Aorta (tissue), 5 donors: ENCODE results near the gene CILP. TPM values are rescaled to one million over a fixed set of nuclear protein-coding genes. Genes with fewer than 3 reads are reported as not detected.
"Not testable (repeated sequence)": the region's sequence is repeated elsewhere in the genome, so short reads cannot be mapped to it uniquely, and the experiment has no call there.

Experiments used
- ATAC-seq: fragments of 200-7000 bp; cut with Tn5 transposase; one replicate; pipeline ENCODE4 v1.9.1; 2022; ENCODE audit warnings: moderate library complexity; ENCODE audit not compliant: low FRiP score
- DNase-seq, 2 donors: peaks; one replicate each; pipeline ENCODE4 v3.0.0-alpha.2; 2020
- H3K27ac ChIP-seq, 2 donors: one replicate each; pipeline ENCODE4 v1.5.1; 2013; ENCODE audit warnings: low read length in 2 of 2, mild to moderate bottlenecking in 2 of 2, moderate library complexity in 2 of 2, control low read depth in 1 of 2, inconsistent platforms in 1 of 2, low read depth in 1 of 2
- H3K27me3 ChIP-seq, 2 donors: one replicate each; pipeline ENCODE4 v1.6.1; 2013; ENCODE audit warnings: control low read depth in 1 of 2, low read length in 1 of 2, mild to moderate bottlenecking in 1 of 2, moderate library complexity in 1 of 2; ENCODE audit not compliant: insufficient read depth in 2 of 2, control insufficient read depth in 1 of 2
- H3K36me3 ChIP-seq, 2 donors: one replicate each; pipeline ENCODE4 v1.6.1; 2013; ENCODE audit warnings: control low read depth in 1 of 2, low read length in 1 of 2, mild to moderate bottlenecking in 1 of 2; ENCODE audit not compliant: insufficient read depth in 2 of 2, control insufficient read depth in 1 of 2
- H3K4me1 ChIP-seq, 2 donors: one replicate each; pipeline ENCODE4 v1.6.1; 2013; ENCODE audit warnings: low read length in 2 of 2, control low read depth in 1 of 2, mild to moderate bottlenecking in 1 of 2, moderate library complexity in 1 of 2; ENCODE audit not compliant: insufficient read depth in 2 of 2, control insufficient read depth in 1 of 2
- H3K4me3 ChIP-seq, 2 donors: one replicate each; pipeline ENCODE4 v1.5.1; 2013; ENCODE audit warnings: low read length in 2 of 2, control low read depth in 1 of 2, mild to moderate bottlenecking in 1 of 2
- H3K9me3 ChIP-seq: one replicate; pipeline ENCODE4 v1.6.1; 2013; ENCODE audit warnings: mild to moderate bottlenecking, low read length; ENCODE audit not compliant: control insufficient read depth
- WGBS, 2 donors: extraction: QIAGEN DNeasy Blood & Tissue Kit; methylation state at CpG; one replicate each; pipeline ENCODE4 v1.1.7; 2013; 5-methylcytosine and 5-hydroxymethylcytosine counted together
- intact Hi-C, 2 donors: fragments of 100-400 bp; cut with DNase I; formaldehyde crosslinking; loops; one replicate each; pipeline versions ENCODE4 v1.14.2 to v1.15.0; 2022
- polyA plus RNA-seq, 2 donors: library from polyadenylated mRNA; stranded (reverse); fragments of 200-250 nt; gene quantifications; one replicate each; pipeline ENCODE4 v1.2.3, GENCODE V29; 2013
- total RNA-seq, 2 donors: library from RNA; stranded (reverse); fragmentation: NEBNext Ultra II Directional; extraction: Animal tissue kit (Norgen Biotek cat#: 25700); gene quantifications; one replicate each; pipeline ENCODE4 v1.2.1, GENCODE V29; 2021
- donor health status: healthy with polysubstance abuse.
- donor health status: Bipolar disorder and iron deficiency.
- donor health status: DM: no; HTN: no; CAD: no.
- donor health status: DM: no; HTN: no; CAD: no.
- donor health status: DM: yes; HTN: yes; CAD: no.

Gene CILP
- total and polyA plus RNA-seq, 4 donors, result 0.28 to 170 (median 1.7) TPM

DNA sequence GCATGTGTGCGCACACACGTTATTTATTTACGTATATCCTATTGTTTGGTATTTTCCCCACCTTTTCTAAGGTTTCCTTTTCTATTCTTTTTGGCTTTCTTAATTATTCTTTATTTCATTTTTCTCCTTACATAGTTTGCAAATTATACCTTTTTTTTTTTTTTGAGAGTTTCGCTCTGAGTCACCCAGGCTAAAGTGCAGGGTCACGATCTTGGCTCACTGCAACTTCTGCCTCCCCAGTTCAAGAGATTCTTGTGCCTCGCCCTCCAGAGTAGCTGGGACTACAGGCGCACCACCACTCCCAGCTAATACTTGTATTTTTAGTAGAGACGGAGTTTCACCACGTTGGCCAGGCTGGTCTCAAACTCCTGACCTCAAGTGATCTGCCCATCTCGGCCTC, 20.0 kb upstream of the CILP start:
- no peak for DNase-seq
- 94% methylated on average over 10 of the region's 10 CpGs for WGBS, 2 donors
- Histone ChIP-seq H3K4me1 (no peaks in the 10 kb centered on the region), H3K4me3 (no peak overlapping the region), H3K9me3 (no peaks in the 10 kb centered on the region), H3K27me3 (no peaks in the 10 kb centered on the region), H3K27ac (no peak overlapping the region), H3K36me3 (peaks cover 0 to 2% of the 10 kb centered on the region in 2 donors)
- no peak for ATAC-seq
- intact Hi-C loops, result no loop called here

GRCh38 chr15:65226901-65227300, 15.6 kb upstream of the CILP start:
- WGBS, 2 donors, result 70 to 83% methylated on average over 4 to 5 of the region's 10 CpGs
- ATAC-seq, result not testable (repeated sequence)

GRCh38 chr15:65226221-65226620, 14.9 kb upstream of the CILP start:
- intact Hi-C loops, result no loop called here
- Histone ChIP-seq H3K36me3 (no peaks in the 10 kb centered on the region), H3K4me1 (no peaks in the 10 kb centered on the region), H3K4me3 (no peak overlapping the region), H3K27ac (no peak overlapping the region), H3K27me3 (no peaks in the 10 kb centered on the region), H3K9me3 (no peaks in the 10 kb centered on the region)
- DNase-seq, result peak in 1 of 2 donors; percentile 13
- 92% methylated on average over 2 to 3 of the region's 3 CpGs for WGBS, 2 donors
- no peak for ATAC-seq

More at GRCh38 chr15:65226901-65227300, 15.6 kb upstream of the CILP start:
- H3K27ac ChIP-seq, H3K27me3 ChIP-seq, H3K4me1 ChIP-seq, intact Hi-C loops, H3K36me3 ChIP-seq, H3K9me3 ChIP-seq, H3K4me3 ChIP-seq: not testable (repeated sequence)
- peak in 1 of 2 donors; percentile 27 for DNase-seq

DNA sequence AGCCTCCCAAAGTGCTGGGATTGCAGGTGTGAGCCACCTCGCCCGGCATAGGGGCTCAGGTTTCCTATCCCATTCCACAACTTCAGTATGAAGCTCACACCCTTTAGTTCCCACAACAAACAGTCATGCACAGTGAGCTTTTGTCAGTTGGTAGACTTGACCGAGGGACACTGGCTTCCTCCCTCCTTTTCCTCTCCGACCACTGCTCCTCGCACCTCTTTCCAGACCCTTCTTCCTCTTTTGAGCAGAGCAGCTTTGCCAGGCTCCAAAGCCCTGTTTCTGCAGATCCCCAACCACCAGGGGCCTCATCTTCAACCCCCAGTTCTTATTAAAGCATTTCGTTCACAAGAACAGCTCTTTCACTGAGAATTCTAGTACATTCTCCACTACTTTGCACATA, 12.7 kb upstream of the CILP start:
- Histone ChIP-seq H3K27me3 (no peaks in the 10 kb centered on the region), H3K4me1 (no peaks in the 10 kb centered on the region), H3K4me3 (no peak overlapping the region), H3K9me3 (no peaks in the 10 kb centered on the region), H3K36me3 (no peaks in the 10 kb centered on the region), H3K27ac (no peak overlapping the region)
- DNase-seq (no peak), ATAC-seq (no peak)
- WGBS, 2 donors, result 89 to 90% methylated on average over 6 of the region's 6 CpGs
- intact Hi-C loops, result no loop called here

GRCh38 chr15:65222891-65223290, 11.6 kb upstream of the CILP start:
- Histone ChIP-seq H3K27me3 (no peaks in the 10 kb centered on the region), H3K4me3 (no peak overlapping the region), H3K36me3 (no peaks in the 10 kb centered on the region), H3K4me1 (no peaks in the 10 kb centered on the region), H3K27ac (no peak overlapping the region), H3K9me3 (no peaks in the 10 kb centered on the region)
- intact Hi-C loops, result no loop called here
- no peak for DNase-seq
- WGBS, 2 donors, result 87 to 97% methylated on average over 4 of the region's 4 CpGs
- no peak for ATAC-seq

GRCh38 chr15:65221697-65222096, 10.4 kb upstream of the CILP start:
- Histone ChIP-seq H3K36me3 (no peaks in the 10 kb centered on the region), H3K9me3 (no peaks in the 10 kb centered on the region), H3K4me1 (no peaks in the 10 kb centered on the region), H3K27ac (no peak overlapping the region), H3K4me3 (no peak overlapping the region), H3K27me3 (no peaks in the 10 kb centered on the region)
- ATAC-seq (no peak), DNase-seq (no peak)
- 91 to 92% methylated on average over 2 of the region's 2 CpGs for WGBS, 2 donors
- intact Hi-C loops, result no loop called here

DNA sequence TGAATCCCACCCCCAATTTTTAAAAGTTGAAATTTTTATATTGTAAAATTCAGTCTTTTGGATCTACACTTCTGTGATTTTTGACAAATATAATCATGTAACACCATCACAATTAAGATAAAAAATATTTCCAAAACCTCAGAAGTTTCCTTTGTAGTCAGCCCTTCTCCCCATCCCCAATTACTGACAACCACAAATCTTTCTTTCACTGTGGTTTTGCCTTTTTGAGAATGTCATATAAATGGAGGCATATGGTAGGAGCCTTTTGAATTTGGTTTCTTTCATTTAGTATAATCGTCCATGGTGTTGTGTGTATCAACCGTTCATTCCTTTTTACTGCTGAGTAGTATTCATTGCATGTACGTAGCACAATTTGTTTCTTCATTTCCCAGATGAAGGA, 7.9 kb upstream of the CILP start:
- Histone ChIP-seq H3K36me3 (no peaks in the 10 kb centered on the region), H3K4me3 (no peak overlapping the region), H3K4me1 (no peaks in the 10 kb centered on the region), H3K9me3 (no peaks in the 10 kb centered on the region), H3K27ac (no peak overlapping the region), H3K27me3 (no peaks in the 10 kb centered on the region)
- 92 to 93% methylated on average over 3 of the region's 3 CpGs for WGBS, 2 donors
- ATAC-seq, result no peak
- no peak for DNase-seq
- intact Hi-C loops, result no loop called here

- WGBS, 2 donors, result 82 to 87% methylated on average over 10 of the region's 10 CpGs
Observed at GRCh38 chr15:65217526-65218482, 6.5 kb upstream of the CILP start.

GRCh38 chr15:65215496-65215895, 4.2 kb upstream of the CILP start:
- Histone ChIP-seq H3K9me3 (no peaks in the 10 kb centered on the region), H3K27ac (no peak overlapping the region), H3K4me3 (no peak overlapping the region), H3K4me1 (no peaks in the 10 kb centered on the region), H3K36me3 (no peaks in the 10 kb centered on the region), H3K27me3 (no peaks in the 10 kb centered on the region)
- ATAC-seq (no peak), DNase-seq (no peak)
- intact Hi-C loops, result no loop called here

More at GRCh38 chr15:65217526-65218482, 6.5 kb upstream of the CILP start:
- ATAC-seq (no peak), DNase-seq (no peak)
- Histone ChIP-seq H3K36me3 (no peaks in the 10 kb centered on the region), H3K27me3 (no peaks in the 10 kb centered on the region), H3K4me1 (no peaks in the 10 kb centered on the region), H3K4me3 (no peak overlapping the region), H3K9me3 (no peaks in the 10 kb centered on the region), H3K27ac (no peak overlapping the region)
- intact Hi-C loops, result no loop called here
